Adrenal gland (tissue), 5 donors: ENCODE results near the gene CERS2.

ENCODE experiments used
- POLR2A ChIP-seq, 2 donors: fragments of 450-650 bp; IDR thresholded peaks; one replicate each; pipeline ENCODE4 v1.6.1; 2017; ENCODE audit warnings: antibody characterized with exemption in 2 of 2, mild to moderate bottlenecking in 2 of 2, moderate library complexity in 1 of 2
- TF ChIP-seq, protein P1 (sequence below), 6 experiments: fragments of 450-650 bp in 4 of 6; fragments of 200-600 bp in 2 of 6; sonication (generic) in 1 of 6; IDR thresholded peaks; 1 replicate in 5 of 6; 2 replicates in 1 of 6; pipeline versions ENCODE4 v1.5.1 to v1.8.0; 2016 to 2021; ENCODE audit warnings: antibody characterized with exemption in 6 of 6, mild to moderate bottlenecking in 2 of 6, moderate library complexity in 1 of 6
- donor health status: DM: no; HTN: no; CAD: no.

DNA sequence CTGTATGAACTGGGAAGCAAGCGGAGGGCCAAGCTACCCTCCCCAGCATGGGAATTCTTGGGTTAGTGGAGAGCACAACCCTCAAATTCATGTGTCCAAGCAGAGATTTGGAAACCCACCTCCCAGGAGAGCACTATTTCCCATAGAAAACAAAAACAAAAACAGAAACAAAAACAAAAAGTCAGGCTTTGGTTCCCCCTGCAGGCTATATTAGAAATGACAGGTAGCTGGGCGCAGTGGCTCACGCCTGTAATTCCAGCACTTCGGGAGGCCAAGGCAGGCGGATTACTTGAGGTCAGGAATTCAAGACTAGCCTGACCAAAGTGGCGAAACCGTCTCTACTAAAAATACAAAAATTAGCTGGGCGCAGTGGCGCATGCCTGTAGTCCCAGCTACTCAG is 21.3 kb upstream of the CERS2 start:
- TF ChIP-seq, protein P1, sequence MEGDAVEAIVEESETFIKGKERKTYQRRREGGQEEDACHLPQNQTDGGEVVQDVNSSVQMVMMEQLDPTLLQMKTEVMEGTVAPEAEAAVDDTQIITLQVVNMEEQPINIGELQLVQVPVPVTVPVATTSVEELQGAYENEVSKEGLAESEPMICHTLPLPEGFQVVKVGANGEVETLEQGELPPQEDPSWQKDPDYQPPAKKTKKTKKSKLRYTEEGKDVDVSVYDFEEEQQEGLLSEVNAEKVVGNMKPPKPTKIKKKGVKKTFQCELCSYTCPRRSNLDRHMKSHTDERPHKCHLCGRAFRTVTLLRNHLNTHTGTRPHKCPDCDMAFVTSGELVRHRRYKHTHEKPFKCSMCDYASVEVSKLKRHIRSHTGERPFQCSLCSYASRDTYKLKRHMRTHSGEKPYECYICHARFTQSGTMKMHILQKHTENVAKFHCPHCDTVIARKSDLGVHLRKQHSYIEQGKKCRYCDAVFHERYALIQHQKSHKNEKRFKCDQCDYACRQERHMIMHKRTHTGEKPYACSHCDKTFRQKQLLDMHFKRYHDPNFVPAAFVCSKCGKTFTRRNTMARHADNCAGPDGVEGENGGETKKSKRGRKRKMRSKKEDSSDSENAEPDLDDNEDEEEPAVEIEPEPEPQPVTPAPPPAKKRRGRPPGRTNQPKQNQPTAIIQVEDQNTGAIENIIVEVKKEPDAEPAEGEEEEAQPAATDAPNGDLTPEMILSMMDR (IDR thresholded peaks at IDR 0.05) = peak; percentile 70 to 93 (median 88)
- TF ChIP-seq POLR2A (IDR thresholded peaks at IDR 0.05) = no peak
